Measurements from ENCODE around the gene LAPTM5.

LAPTM5 gene

DNA sequence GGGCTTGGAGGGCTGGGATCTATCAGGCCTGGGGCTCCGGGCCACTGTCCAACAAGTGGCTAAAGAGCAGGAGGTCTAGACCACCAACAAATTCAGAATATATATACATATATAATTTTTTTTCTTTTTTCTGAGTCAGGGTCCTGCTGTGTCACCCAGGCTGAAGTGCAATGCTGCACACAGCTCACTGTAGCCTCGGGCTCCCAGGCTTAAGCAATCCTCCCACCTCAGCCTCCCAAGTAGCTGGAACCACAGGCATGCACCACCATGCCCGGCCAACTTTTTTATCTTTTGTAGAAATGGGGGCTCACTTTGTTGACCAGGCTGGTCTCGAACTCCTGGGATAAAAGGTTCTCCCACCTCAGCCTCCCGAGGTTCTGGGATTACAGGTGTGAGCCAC is 6.8 kb upstream of the LAPTM5 start:
- no peak overlapping the region for H3K4me3 ChIP-seq (ENCODE audit: low read depth, low read length)
- no peak for TF ChIP-seq POLR2A (IDR thresholded peaks at IDR 0.05; ENCODE audit: extremely low read depth, insufficient read length)
- TF ChIP-seq, protein P1, sequence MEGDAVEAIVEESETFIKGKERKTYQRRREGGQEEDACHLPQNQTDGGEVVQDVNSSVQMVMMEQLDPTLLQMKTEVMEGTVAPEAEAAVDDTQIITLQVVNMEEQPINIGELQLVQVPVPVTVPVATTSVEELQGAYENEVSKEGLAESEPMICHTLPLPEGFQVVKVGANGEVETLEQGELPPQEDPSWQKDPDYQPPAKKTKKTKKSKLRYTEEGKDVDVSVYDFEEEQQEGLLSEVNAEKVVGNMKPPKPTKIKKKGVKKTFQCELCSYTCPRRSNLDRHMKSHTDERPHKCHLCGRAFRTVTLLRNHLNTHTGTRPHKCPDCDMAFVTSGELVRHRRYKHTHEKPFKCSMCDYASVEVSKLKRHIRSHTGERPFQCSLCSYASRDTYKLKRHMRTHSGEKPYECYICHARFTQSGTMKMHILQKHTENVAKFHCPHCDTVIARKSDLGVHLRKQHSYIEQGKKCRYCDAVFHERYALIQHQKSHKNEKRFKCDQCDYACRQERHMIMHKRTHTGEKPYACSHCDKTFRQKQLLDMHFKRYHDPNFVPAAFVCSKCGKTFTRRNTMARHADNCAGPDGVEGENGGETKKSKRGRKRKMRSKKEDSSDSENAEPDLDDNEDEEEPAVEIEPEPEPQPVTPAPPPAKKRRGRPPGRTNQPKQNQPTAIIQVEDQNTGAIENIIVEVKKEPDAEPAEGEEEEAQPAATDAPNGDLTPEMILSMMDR (IDR thresholded peaks at IDR 0.05; ENCODE audit: low read depth, low read length): no peak
- peak; percentile 25 for DNase-seq (ENCODE audit: low read depth)

DNA sequence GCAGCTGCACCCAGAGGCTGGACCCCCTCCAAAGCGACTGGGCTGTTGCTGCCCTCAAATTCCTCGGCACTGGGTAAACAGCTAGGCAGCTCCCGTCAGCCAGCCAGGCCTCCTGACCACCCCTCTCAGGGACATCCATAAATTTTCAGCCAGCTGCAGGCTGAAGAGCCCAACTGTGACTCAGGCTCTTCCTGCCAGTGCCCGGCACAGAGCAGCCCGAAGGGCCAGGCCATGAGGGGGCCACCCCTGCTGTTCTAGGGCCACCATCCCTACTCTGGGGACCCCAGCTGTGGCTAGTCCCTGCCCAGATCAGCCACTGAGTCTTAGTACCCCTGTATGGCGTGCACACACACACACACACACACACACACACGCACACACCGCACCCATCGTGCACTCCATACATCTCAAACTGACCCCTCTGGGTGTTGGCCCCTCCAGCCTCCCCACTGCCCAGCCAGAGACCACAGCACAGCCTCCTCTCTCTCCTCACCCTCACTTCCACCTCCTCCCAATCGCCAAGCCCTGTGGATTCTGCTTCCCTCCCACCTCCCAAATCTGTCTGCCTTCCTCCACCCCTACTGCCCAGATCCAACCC is 6.2 kb upstream of the LAPTM5 start:
- no peak for DNase-seq (ENCODE audit: low read depth)

DNA sequence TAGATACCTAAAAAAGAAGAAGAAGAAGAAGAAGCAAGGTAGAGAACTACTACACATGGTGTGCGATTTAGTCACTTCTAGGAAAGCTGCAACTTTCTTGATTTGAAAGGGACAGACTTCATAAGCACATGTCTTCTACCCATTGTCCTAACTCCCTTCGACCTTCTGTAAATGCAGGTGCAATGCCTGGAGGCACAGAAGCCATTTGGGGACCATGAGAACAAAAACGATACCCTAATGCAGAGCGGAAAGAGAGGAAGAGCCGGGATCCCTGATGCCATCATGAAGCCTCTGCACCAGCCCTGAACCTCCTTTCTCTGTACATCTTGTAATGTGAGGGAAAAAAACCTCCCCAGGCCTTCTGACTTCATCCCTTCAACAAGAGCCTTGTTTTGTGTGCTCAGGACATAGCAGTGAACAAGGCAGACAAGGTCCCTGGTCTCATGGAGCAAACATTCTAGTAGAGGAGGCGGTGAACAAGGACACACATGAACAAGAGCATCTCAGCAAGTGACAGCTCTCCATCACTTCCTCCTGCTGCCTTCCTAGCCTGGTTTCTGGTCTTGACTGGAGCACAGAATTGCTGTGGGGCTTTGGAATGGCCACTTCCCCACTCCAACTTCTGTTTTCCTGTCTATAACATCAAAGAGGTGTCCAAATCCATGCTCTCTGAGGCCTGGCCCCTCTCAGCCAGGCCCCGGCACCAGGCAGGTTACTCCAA is 5.5 kb upstream of the LAPTM5 start:
- TF ChIP-seq, protein P2, sequence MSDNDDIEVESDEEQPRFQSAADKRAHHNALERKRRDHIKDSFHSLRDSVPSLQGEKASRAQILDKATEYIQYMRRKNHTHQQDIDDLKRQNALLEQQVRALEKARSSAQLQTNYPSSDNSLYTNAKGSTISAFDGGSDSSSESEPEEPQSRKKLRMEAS (IDR thresholded peaks at IDR 0.05; ENCODE audit: low read depth, low read length): no peak
- TF ChIP-seq, protein P1 (IDR thresholded peaks at IDR 0.05; ENCODE audit: low read depth, low read length): no peak
- no peak for TF ChIP-seq POLR2A (IDR thresholded peaks at IDR 0.05; ENCODE audit: extremely low read depth, insufficient read length)
- no peak for TF ChIP-seq MYC (IDR thresholded peaks at IDR 0.05; ENCODE audit: low read depth, low read length)
- H3K4me3 ChIP-seq (ENCODE audit: low read depth, low read length): no peak overlapping the region
- no peak for DNase-seq (ENCODE audit: low read depth)

More for the DNA sequence above, 6.2 kb upstream of the LAPTM5 start:
- TF ChIP-seq MYC (IDR thresholded peaks at IDR 0.05; ENCODE audit: low read depth, low read length) (no peak), POLR2A (IDR thresholded peaks at IDR 0.05; ENCODE audit: extremely low read depth, insufficient read length) (no peak)
- TF ChIP-seq, protein P1 (IDR thresholded peaks at IDR 0.05; ENCODE audit: low read depth, low read length): no peak
- TF ChIP-seq, protein P2 (IDR thresholded peaks at IDR 0.05; ENCODE audit: low read depth, low read length): no peak
- no peak overlapping the region for H3K4me3 ChIP-seq (ENCODE audit: low read depth, low read length)

DNA sequence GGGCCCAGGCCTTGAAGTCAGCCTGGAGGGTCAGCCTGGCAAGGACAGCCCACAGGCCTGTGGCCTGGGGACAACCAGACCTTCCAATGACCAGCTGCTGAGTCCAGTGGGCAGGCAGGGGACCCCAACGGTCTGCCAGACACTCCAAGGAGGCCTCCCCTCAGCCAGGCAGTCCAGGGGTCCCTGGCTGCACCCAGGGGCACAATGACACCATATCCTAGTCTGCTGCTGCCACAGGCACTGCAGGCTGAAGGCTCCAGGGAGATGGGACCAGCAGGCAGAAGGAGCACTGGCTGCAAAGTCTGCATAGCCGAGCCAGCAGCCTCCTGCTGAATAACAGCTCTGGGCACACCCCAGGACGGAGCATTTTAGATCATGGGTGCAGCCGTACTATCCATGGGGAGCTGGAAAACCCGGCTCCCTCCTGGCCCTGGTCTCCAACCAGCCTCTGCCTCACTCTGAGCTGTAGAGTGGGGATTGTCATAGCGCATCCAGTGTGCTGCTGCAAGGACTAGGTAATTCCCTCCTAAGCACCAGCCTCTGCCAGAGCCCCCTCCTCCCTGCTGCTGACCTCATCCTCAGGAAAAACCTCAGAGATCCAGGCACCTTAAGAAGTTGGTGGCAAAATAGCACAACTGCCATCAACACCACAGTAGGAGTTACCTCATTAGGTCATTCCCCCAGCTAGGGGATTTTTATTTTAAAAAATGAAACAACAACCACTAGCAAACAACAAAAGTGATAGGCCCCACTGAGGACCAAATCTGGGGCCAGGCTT is 4.8 kb upstream of the LAPTM5 start:
- H3K4me3 ChIP-seq (ENCODE audit: low read depth, low read length): no peak overlapping the region
- TF ChIP-seq, protein P1 (IDR thresholded peaks at IDR 0.05; ENCODE audit: low read depth, low read length): no peak
- TF ChIP-seq MYC (IDR thresholded peaks at IDR 0.05; ENCODE audit: low read depth, low read length): no peak
- DNase-seq (ENCODE audit: low read depth): no peak

DNA sequence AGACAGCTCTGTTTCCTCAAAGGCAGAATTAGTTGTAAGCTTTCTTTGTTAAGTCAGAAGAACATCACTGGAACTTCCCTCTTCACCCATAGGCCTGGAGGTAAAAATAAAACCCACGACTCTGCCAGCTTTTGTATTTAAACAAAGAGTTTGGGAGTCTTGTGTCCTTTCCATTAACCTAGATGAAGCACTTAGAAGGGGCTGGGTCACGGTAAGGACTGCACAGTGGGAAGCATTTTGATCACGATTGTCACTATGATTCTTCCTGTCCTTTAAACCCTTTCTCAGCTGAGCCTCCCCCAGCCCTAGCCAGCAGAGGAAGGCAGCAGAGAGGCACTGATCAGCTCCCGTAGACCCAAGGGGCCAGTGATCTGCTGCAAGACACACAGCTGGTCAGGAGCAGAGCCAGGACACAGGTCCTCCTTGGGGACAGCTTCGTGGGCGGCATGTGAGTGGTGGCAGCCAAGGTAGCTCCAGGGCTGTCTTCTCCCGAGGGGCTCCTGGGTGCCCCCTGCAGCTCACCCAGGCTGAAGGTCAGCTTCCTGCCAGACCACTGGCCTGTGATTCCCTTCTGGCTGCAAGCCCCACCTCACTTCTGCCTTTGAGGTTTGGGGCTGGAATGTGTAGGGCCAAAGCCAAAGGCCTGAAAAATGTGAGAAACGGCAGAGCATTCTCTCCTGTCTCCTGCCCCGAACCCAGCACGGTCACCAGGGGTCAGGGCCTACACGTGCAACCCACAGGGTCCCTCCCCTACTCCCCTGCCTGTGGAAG is 4.0 kb upstream of the LAPTM5 start:
- peak; percentile 57 for DNase-seq (ENCODE audit: low read depth)
- H3K4me3 ChIP-seq (ENCODE audit: low read depth, low read length): no peak overlapping the region
- TF ChIP-seq, protein P2 (IDR thresholded peaks at IDR 0.05; ENCODE audit: low read depth, low read length): no peak
- TF ChIP-seq POLR2A (IDR thresholded peaks at IDR 0.05; ENCODE audit: extremely low read depth, insufficient read length) (no peak), MYC (IDR thresholded peaks at IDR 0.05; ENCODE audit: low read depth, low read length) (no peak)
- TF ChIP-seq, protein P1 (IDR thresholded peaks at IDR 0.05; ENCODE audit: low read depth, low read length): no peak
